IMR-90 (cell line): ENCODE measurements around the gene PRKCG. TPM values are rescaled to one million over a fixed set of nuclear protein-coding genes. Genes with fewer than 3 reads are reported as not detected.
A peak's percentile ranks its signal among the peaks of the same experiment; 100 is the strongest.
"Not testable (repeated sequence)": the region's sequence is repeated elsewhere in the genome, so short reads cannot be mapped to it uniquely, and the experiment has no call there.

Source experiments
- ATAC-seq: fragments of 200-7000 bp; cut with Tn5 transposase; 2 replicates; pipeline ENCODE4 v1.9.1; 2020; ENCODE audit warnings: low read depth, mild to moderate bottlenecking, moderate library complexity
- BruUV-seq: library from RNA; stranded (reverse); fragments of 400-500 nt; replicated peaks from 2 replicates; lab custom pipeline; 2021; lab: Mats Ljungman, UMichigan
- CTCF ChIA-PET: fragments of 300-600 bp; formaldehyde crosslinking; extraction: SDS; loops from one replicate; lab custom pipeline; 2021; ENCODE audit warnings: antibody characterized with exemption; lab: Yijun Ruan, JAX
- POLR2A ChIA-PET: fragments of 300-600 bp; sonication (Branson Sonifier 250); formaldehyde crosslinking; loops from one replicate; lab custom pipeline; 2022; ENCODE audit warnings: antibody characterized with exemption; ENCODE audit not compliant: unreplicated experiment; lab: Charles Lee
- DNase-seq: peaks from one replicate; pipeline ENCODE4 v3.0.0; 2013
- H2AFZ ChIP-seq: replicated peaks from 2 replicates; pipeline ENCODE3; 2013; ENCODE audit warnings: low read length, mild to moderate bottlenecking; ENCODE audit not compliant: poor library complexity
- H2AK5ac ChIP-seq: 2 replicates; pipeline ENCODE4 v1.6.1; 2013; ENCODE audit warnings: low read depth, low read length, inconsistent platforms
- H2AK9ac ChIP-seq: replicated peaks from 2 replicates; pipeline ENCODE3; 2013; ENCODE audit warnings: mild to moderate bottlenecking, low read depth, low read length, moderate library complexity; ENCODE audit not compliant: poor library complexity
- H2BK120ac ChIP-seq: 2 replicates; pipeline ENCODE4 v1.6.1; 2013; ENCODE audit warnings: low read depth, low read length, inconsistent platforms
- H2BK15ac ChIP-seq: 3 replicates; pipeline ENCODE4 v1.6.1; 2013; ENCODE audit warnings: low read depth, low read length, inconsistent platforms
- H2BK20ac ChIP-seq: 2 replicates; pipeline ENCODE4 v1.6.1; 2013; ENCODE audit warnings: low read depth, mild to moderate bottlenecking, inconsistent platforms, low read length, moderate library complexity
- H2BK5ac ChIP-seq: 2 replicates; pipeline ENCODE4 v1.6.1; 2013; ENCODE audit warnings: mild to moderate bottlenecking, low read depth, low read length, inconsistent platforms; ENCODE audit not compliant: poor library complexity, severe bottlenecking
- H3K14ac ChIP-seq: replicated peaks from 2 replicates; pipeline ENCODE4 v1.6.1; 2013; ENCODE audit warnings: low read depth, low read length, inconsistent platforms
- H3K18ac ChIP-seq: 2 replicates; pipeline ENCODE4 v1.6.1; 2013; ENCODE audit warnings: low read depth, low read length, control low read depth
- H3K23ac ChIP-seq: 2 replicates; pipeline ENCODE4 v1.6.1; 2013; ENCODE audit warnings: low read depth, low read length, inconsistent platforms
- H3K27ac ChIP-seq: 2 replicates; pipeline ENCODE4 v1.5.1; 2013; ENCODE audit warnings: mild to moderate bottlenecking, control low read depth, low read length; ENCODE audit not compliant: insufficient read depth
- H3K27me3 ChIP-seq: 2 replicates; pipeline ENCODE4 v1.6.1; 2013; ENCODE audit warnings: low read length; ENCODE audit not compliant: control insufficient read depth, insufficient read depth
- H3K36me3 ChIP-seq: 2 replicates; pipeline ENCODE4 v1.6.1; 2013; ENCODE audit warnings: low read length, mixed read lengths; ENCODE audit not compliant: control insufficient read depth, insufficient read depth
- H3K4ac ChIP-seq: 2 replicates; pipeline ENCODE4 v1.6.1; 2013; ENCODE audit warnings: low read depth, low read length, inconsistent platforms
- H3K4me1 ChIP-seq: 2 replicates; pipeline ENCODE4 v1.6.1; 2013; ENCODE audit warnings: low read length, mixed read lengths; ENCODE audit not compliant: control insufficient read depth, insufficient read depth
- H3K4me2 ChIP-seq: 2 replicates; pipeline ENCODE4 v1.6.1; 2013; ENCODE audit warnings: low read depth, mild to moderate bottlenecking, control low read depth, low read length, moderate library complexity
- H3K4me3 ChIP-seq: 2 replicates; pipeline ENCODE4 v1.5.1; 2013; ENCODE audit warnings: low read depth, mild to moderate bottlenecking, control low read depth, low read length, moderate library complexity; ENCODE audit not compliant: insufficient read depth
- H3K56ac ChIP-seq: 2 replicates; pipeline ENCODE4 v1.6.1; 2013; ENCODE audit warnings: low read length, inconsistent platforms; ENCODE audit not compliant: insufficient read depth; ENCODE audit errors: extremely low read depth
- H3K79me1 ChIP-seq, 2 experiments: 2 replicates each; pipeline ENCODE4 v1.6.1; 2013; ENCODE audit warnings: low read length in 2 of 2, inconsistent platforms in 1 of 2, low read depth in 1 of 2
- H3K9ac ChIP-seq: 2 replicates; pipeline ENCODE4 v1.6.1; 2013; ENCODE audit warnings: low read depth, low read length, control low read depth
- H3K9me1 ChIP-seq: 2 replicates; pipeline ENCODE4 v1.6.1; 2013; ENCODE audit warnings: low read length, inconsistent platforms; ENCODE audit not compliant: insufficient read depth
- H3K9me3 ChIP-seq: 2 replicates; pipeline ENCODE4 v1.6.1; 2013; ENCODE audit warnings: low read length; ENCODE audit not compliant: control insufficient read depth, insufficient read depth
- H4K20me1 ChIP-seq: 2 replicates; pipeline ENCODE4 v1.6.1; 2013; ENCODE audit warnings: low read length, inconsistent platforms; ENCODE audit not compliant: insufficient read depth
- H4K5ac ChIP-seq: 2 replicates; pipeline ENCODE4 v1.6.1; 2013; ENCODE audit warnings: mild to moderate bottlenecking, low read depth, low read length, control low read depth
- H4K8ac ChIP-seq, 2 experiments: 2 replicates each; pipeline ENCODE4 v1.6.1; 2013; ENCODE audit warnings: low read depth in 2 of 2, low read length in 2 of 2, control low read depth in 1 of 2, inconsistent platforms in 1 of 2
- H4K91ac ChIP-seq: 2 replicates; pipeline ENCODE4 v1.6.1; 2013; ENCODE audit warnings: low read depth, low read length, inconsistent platforms; ENCODE audit not compliant: insufficient read depth
- CEBPB ChIP-seq: IDR thresholded peaks from 2 replicates; pipeline ENCODE4 v1.6.1; 2012; ENCODE audit warnings: low read depth, low read length, improper control_type of control experiment
- FOS ChIP-seq: fragments of 150-350 bp; IDR thresholded peaks from 2 replicates; pipeline ENCODE4 v1.6.1; 2016; ENCODE audit warnings: low read depth, low read length
- WGBS, 2 experiments: methylation state at CpG; one replicate each; pipeline versions ENCODE4 v1.1.5 to v1.1.7; 2013; ENCODE audit warnings: missing lambda C conversion rate in 2 of 2; ENCODE audit not compliant: insufficient read length in 1 of 2; ENCODE audit errors: extremely low coverage in 2 of 2; 5-methylcytosine and 5-hydroxymethylcytosine counted together
- dilution Hi-C: fragments of 300-500 bp; cut with HindIII; formaldehyde crosslinking; loops from one replicate; pipeline ENCODE4 v1.14.3; 2018; ENCODE audit warnings: low sequenced_read_pairs; ENCODE audit not compliant: unreplicated experiment
- in situ Hi-C: fragments of 300-500 bp; cut with MboI; formaldehyde crosslinking; loops from 3 replicates; pipeline ENCODE4 v1.14.3; 2019; ENCODE audit warnings: low sequenced_read_pairs, inconsistent platforms, mixed read lengths
- intact Hi-C: fragments of 100-400 bp; cut with micrococcal nuclease; formaldehyde crosslinking; loops from 2 replicates; pipeline ENCODE4 v1.10.0; 2022
- polyA plus RNA-seq, 3 experiments: library from polyadenylated mRNA; depleted of rRNA; stranded (reverse); fragments of >200 nt; gene quantifications; 2 replicates each; pipeline ENCODE4 v1.2.3, GENCODE V29; 2012; ENCODE audit warnings: low replicate concordance in 1 of 3
- total RNA-seq: library from RNA; depleted of rRNA; stranded (reverse); fragments of >200 nt; gene quantifications from 2 replicates; pipeline ENCODE4 v1.2.3, GENCODE V29; 2012

PRKCG gene
- total and polyA plus RNA-seq, 2 of the 4 experiments (the other 2 are of a cell fraction): not detected

DNA sequence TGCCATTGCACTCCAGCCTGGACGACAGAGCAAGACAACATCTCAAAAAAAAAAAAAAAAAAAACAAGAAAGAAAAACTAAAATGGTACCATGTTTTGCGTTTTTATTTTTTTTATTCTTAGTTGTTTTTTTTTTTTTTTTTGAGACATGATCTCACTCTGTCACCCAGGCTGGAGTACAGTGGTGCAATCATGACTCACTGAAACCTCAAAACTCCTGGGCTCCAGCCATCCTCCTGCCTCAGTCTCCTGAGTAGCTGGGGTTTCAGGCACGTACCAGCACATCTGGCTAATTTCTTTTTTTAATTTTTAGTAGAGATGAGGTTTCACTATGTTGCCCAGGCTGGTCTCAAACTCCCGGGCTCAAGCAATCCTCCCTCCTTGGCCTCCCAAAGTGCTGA lies 41.1 kb upstream of the PRKCG start:
- H2AK5ac ChIP-seq, H3K4me2 ChIP-seq, H3K23ac ChIP-seq, H3K36me3 ChIP-seq, intact Hi-C loops, H2BK120ac ChIP-seq, H3K9me1 ChIP-seq, H3K4me3 ChIP-seq, POLR2A ChIA-PET, H4K5ac ChIP-seq, H4K20me1 ChIP-seq, H3K27ac ChIP-seq, BruUV-seq, H2AK9ac ChIP-seq, H3K4ac ChIP-seq, H3K14ac ChIP-seq, H3K9ac ChIP-seq, H3K56ac ChIP-seq, H2AFZ ChIP-seq, H3K27me3 ChIP-seq, H3K79me1 ChIP-seq, in situ Hi-C loops, H3K9me3 ChIP-seq, H3K18ac ChIP-seq, H3K4me1 ChIP-seq, H2BK15ac ChIP-seq, dilution Hi-C loops, H4K91ac ChIP-seq: not testable (repeated sequence)
- TF ChIP-seq CEBPB (peak; percentile 87), FOS (peak; percentile 73; the same call in 1 of the 2 replicates)
- peak; percentile 67 for ATAC-seq
- Histone ChIP-seq H2BK5ac (peak overlapping the region; percentile 58), H4K8ac (peak overlapping the region in 1 of 2 experiments; percentile 29; a peak in 1 of 4 replicates), H2BK20ac (peak overlapping the region; percentile 29; the same call in 1 of the 2 replicates)
- DNase-seq: peak; percentile 89
- CTCF ChIA-PET: interaction anchor here (0.6 to 1.1 kb wide), 4 partner anchors 14 to 189 kb away, joined by 3 to 5 read pairs (median 3); no protein-coding TSS in a partner anchor
- WGBS, 2 experiments: no CpG with 5 or more reads among the region's 4 CpGs
